Astrocyte (in vitro differentiated cells and primary cell): ENCODE results near the gene ALLC. TPM values are rescaled to one million over a fixed set of nuclear protein-coding genes. Genes with fewer than 3 reads are reported as not detected.

Source experiments
- DNase-seq: peaks from one replicate; pipeline ENCODE4 v3.0.0-alpha.2; 2010; ENCODE audit warnings: low read depth
- FAIRE-seq: peaks from 2 replicates; lab custom pipeline; 2011; peaks lifted over from hg19 to GRCh38; lab: Jason Lieb, UNC
- H2AFZ ChIP-seq: 2 replicates; pipeline ENCODE4 v1.6.0; 2012; ENCODE audit warnings: low read depth, low read length, inconsistent platforms
- H3K27ac ChIP-seq: 2 replicates; pipeline ENCODE4 v1.5.1; 2011; ENCODE audit warnings: low read depth, low read length, inconsistent platforms
- H3K27me3 ChIP-seq: 2 replicates; pipeline ENCODE4 v1.6.0; 2011; ENCODE audit warnings: low read length, inconsistent platforms; ENCODE audit not compliant: insufficient read depth
- H3K36me3 ChIP-seq: 2 replicates; pipeline ENCODE4 v1.5.1; 2011; ENCODE audit warnings: low read length, inconsistent platforms; ENCODE audit not compliant: insufficient read depth
- H3K4me1 ChIP-seq: 2 replicates; pipeline ENCODE4 v1.5.1; 2011; ENCODE audit warnings: low read length, inconsistent platforms; ENCODE audit not compliant: insufficient read depth
- H3K4me2 ChIP-seq: 2 replicates; pipeline ENCODE4 v1.6.0; 2012; ENCODE audit warnings: low read length, inconsistent platforms
- H3K4me3 ChIP-seq: 2 replicates; pipeline ENCODE4 v1.5.1; 2011; ENCODE audit warnings: low read depth, mild to moderate bottlenecking, low read length, inconsistent platforms; ENCODE audit not compliant: insufficient read depth
- H3K79me2 ChIP-seq: 2 replicates; pipeline ENCODE4 v1.6.0; 2012; ENCODE audit warnings: mild to moderate bottlenecking, low read length, inconsistent platforms; ENCODE audit not compliant: insufficient read depth
- H3K9ac ChIP-seq: 2 replicates; pipeline ENCODE4 v1.6.0; 2012; ENCODE audit warnings: mild to moderate bottlenecking, low read length, inconsistent platforms
- H3K9me3 ChIP-seq: 2 replicates; pipeline ENCODE4 v1.5.1; 2012; ENCODE audit warnings: low read depth, mild to moderate bottlenecking, low read length, inconsistent platforms; ENCODE audit not compliant: insufficient read depth
- H4K20me1 ChIP-seq: 2 replicates; pipeline ENCODE4 v1.6.0; 2012; ENCODE audit warnings: low read length, inconsistent platforms; ENCODE audit not compliant: insufficient read depth
- H3K27ac Mint-ChIP-seq: one replicate; pipeline ENCODE4 v1.8.0; 2021; ENCODE audit warnings: mild to moderate bottlenecking, mixed read lengths; ENCODE audit not compliant: unreplicated experiment
- H3K27me3 Mint-ChIP-seq: one replicate; pipeline ENCODE4 v1.8.0; 2021; ENCODE audit warnings: low read depth, mixed read lengths; ENCODE audit not compliant: unreplicated experiment
- H3K36me3 Mint-ChIP-seq: one replicate; pipeline ENCODE4 v1.8.0; 2021; ENCODE audit warnings: low read depth, mixed read lengths; ENCODE audit not compliant: unreplicated experiment
- H3K4me1 Mint-ChIP-seq: one replicate; pipeline ENCODE4 v1.8.0; 2021; ENCODE audit warnings: low read depth, mixed read lengths; ENCODE audit not compliant: unreplicated experiment
- H3K4me3 Mint-ChIP-seq: one replicate; pipeline ENCODE4 v1.8.0; 2021; ENCODE audit warnings: mild to moderate bottlenecking, moderate library complexity, mixed read lengths; ENCODE audit not compliant: unreplicated experiment
- H3K9me3 Mint-ChIP-seq: one replicate; pipeline ENCODE4 v1.8.0; 2021; ENCODE audit warnings: mild to moderate bottlenecking, mixed read lengths; ENCODE audit not compliant: unreplicated experiment
- CTCF ChIP-seq: IDR thresholded peaks from 2 replicates; pipeline ENCODE4 v1.5.1; 2011; ENCODE audit warnings: low read depth, mild to moderate bottlenecking, inconsistent platforms, low read length, moderate library complexity; ENCODE audit not compliant: insufficient read depth
- EZH2 ChIP-seq: IDR thresholded peaks from 2 replicates; pipeline ENCODE4 v1.6.1; 2012; ENCODE audit warnings: mild to moderate bottlenecking, low read length, inconsistent platforms; ENCODE audit not compliant: insufficient read depth
- total RNA-seq: library from RNA; stranded (reverse); gene quantifications from 2 replicates; pipeline ENCODE4 v1.2.1, GENCODE V29; 2021

The ALLC gene
- total RNA-seq, 1 donor from 2014 or later = not detected

- Histone ChIP-seq H3K27ac (no peak overlapping the region), H3K36me3 (no peaks in the 10 kb centered on the region), H3K9ac (no peak overlapping the region), H3K79me2 (no peaks in the 10 kb centered on the region), H3K4me1 (no peaks in the 10 kb centered on the region), H4K20me1 (no peaks in the 10 kb centered on the region), H3K9me3 (no peaks in the 10 kb centered on the region), H2AFZ (no peak overlapping the region), H3K4me2 (no peak overlapping the region), H3K27me3 (no peaks in the 10 kb centered on the region), H3K4me3 (no peak overlapping the region)
- no peaks in the 10 kb centered on the region for H3K36me3 Mint-ChIP-seq
- H3K9me3 Mint-ChIP-seq = no peaks in the 10 kb centered on the region
- no peaks in the 10 kb centered on the region for H3K4me1 Mint-ChIP-seq
- TF ChIP-seq EZH2 (no peak), CTCF (no peak)
- H3K4me3 Mint-ChIP-seq = no peak overlapping the region
- DNase-seq (no peak), FAIRE-seq (no peak)
- peaks cover 33% of the 10 kb centered on the region for H3K27me3 Mint-ChIP-seq
- H3K27ac Mint-ChIP-seq = no peak overlapping the region
Observed at GRCh38 chr2:3643371-3644245, 14.4 kb upstream of the ALLC start.

- H3K36me3 ChIP-seq = no peaks in the 10 kb centered on the region
- no peaks in the 10 kb centered on the region for H3K9me3 Mint-ChIP-seq
- H3K4me3 Mint-ChIP-seq = no peak overlapping the region
- no peaks in the 10 kb centered on the region for H4K20me1 ChIP-seq
- H3K4me3 ChIP-seq = no peak overlapping the region
- no peak for TF ChIP-seq EZH2
- TF ChIP-seq CTCF = no peak
- H3K79me2 ChIP-seq = no peaks in the 10 kb centered on the region
- H3K4me2 ChIP-seq = no peak overlapping the region
- no peaks in the 10 kb centered on the region for H3K36me3 Mint-ChIP-seq
- H3K4me1 ChIP-seq = no peaks in the 10 kb centered on the region
- H3K27me3 Mint-ChIP-seq = peaks cover 31% of the 10 kb centered on the region
- no peak overlapping the region for H3K9ac ChIP-seq
- FAIRE-seq (no peak), DNase-seq (no peak)
- H2AFZ ChIP-seq = no peak overlapping the region
- no peaks in the 10 kb centered on the region for H3K9me3 ChIP-seq
- H3K27ac ChIP-seq = no peak overlapping the region
- H3K27ac Mint-ChIP-seq = no peak overlapping the region
- no peaks in the 10 kb centered on the region for H3K4me1 Mint-ChIP-seq
- H3K27me3 ChIP-seq = peaks cover 2% of the 10 kb centered on the region
Observed at GRCh38 chr2:3644246-3644525, 13.8 kb upstream of the ALLC start.
